ENCODE measurements around the gene PLA2G12B. TPM values are rescaled to one million over a fixed set of nuclear protein-coding genes. Genes with fewer than 3 reads are reported as not detected.
"Not testable (repeated sequence)": the region's sequence is repeated elsewhere in the genome, so short reads cannot be mapped to it uniquely, and the experiment has no call there.

The PLA2G12B gene
- total RNA-seq, 1 donor from 2014 or later: not detected

- H3K27me3 ChIP-seq (ENCODE audit: insufficient read depth, low read length): no peaks in the 10 kb centered on the region
- no peak for FAIRE-seq
- Mint-ChIP-seq H3K9me3 (ENCODE audit: unreplicated experiment) (peaks cover 8% of the 10 kb centered on the region), H3K27ac (ENCODE audit: unreplicated experiment) (no peak overlapping the region), H3K4me3 (ENCODE audit: unreplicated experiment) (no peak overlapping the region), H3K36me3 (ENCODE audit: low read depth, unreplicated experiment) (peaks cover 11% of the 10 kb centered on the region), H3K27me3 (ENCODE audit: low read depth, unreplicated experiment) (peaks cover 5% of the 10 kb centered on the region), H3K4me1 (ENCODE audit: low read depth, unreplicated experiment) (no peaks in the 10 kb centered on the region)
- no peak overlapping the region for H3K4me2 ChIP-seq (ENCODE audit: low read length)
- TF ChIP-seq CTCF (IDR thresholded peaks at IDR 0.05; ENCODE audit: insufficient read depth, low read depth, low read length): no peak
- no peak for TF ChIP-seq EZH2 (IDR thresholded peaks at IDR 0.05; ENCODE audit: insufficient read depth, low read length)
- H3K9me3 ChIP-seq (ENCODE audit: insufficient read depth, low read depth, low read length): no peaks in the 10 kb centered on the region
- no peaks in the 10 kb centered on the region for H3K4me1 ChIP-seq (ENCODE audit: insufficient read depth, low read length)
- H3K79me2 ChIP-seq (ENCODE audit: insufficient read depth, low read length): no peaks in the 10 kb centered on the region
- H3K36me3 ChIP-seq (ENCODE audit: insufficient read depth, low read length): no peaks in the 10 kb centered on the region
- H3K27ac ChIP-seq (ENCODE audit: low read depth, low read length): no peak overlapping the region
- no peak overlapping the region for H3K4me3 ChIP-seq (ENCODE audit: insufficient read depth, low read depth, low read length)
- H4K20me1 ChIP-seq (ENCODE audit: insufficient read depth, low read length): no peaks in the 10 kb centered on the region
- H3K9ac ChIP-seq (ENCODE audit: low read length): no peak overlapping the region
- H2AFZ ChIP-seq (ENCODE audit: low read depth, low read length): no peak overlapping the region
- DNase-seq (ENCODE audit: low read depth): no peak
These were observed 27.1 kb downstream of the PLA2G12B start for GRCh38 chr10:72927485-72927884.

GRCh38 chr10:72925951-72926465 lies 28.6 kb downstream of the PLA2G12B start:
- TF ChIP-seq EZH2 (IDR thresholded peaks at IDR 0.05; ENCODE audit: insufficient read depth, low read length) (no peak), CTCF (IDR thresholded peaks at IDR 0.05; ENCODE audit: insufficient read depth, low read depth, low read length) (no peak)
- Mint-ChIP-seq H3K4me3 (ENCODE audit: unreplicated experiment) (no peak overlapping the region), H3K9me3 (ENCODE audit: unreplicated experiment) (peaks cover 18% of the 10 kb centered on the region), H3K27me3 (ENCODE audit: low read depth, unreplicated experiment) (peaks cover 5% of the 10 kb centered on the region), H3K36me3 (ENCODE audit: low read depth, unreplicated experiment) (peaks cover 16% of the 10 kb centered on the region), H3K4me1 (ENCODE audit: low read depth, unreplicated experiment) (no peaks in the 10 kb centered on the region), H3K27ac (ENCODE audit: unreplicated experiment) (no peak overlapping the region)
- H3K4me3 ChIP-seq (ENCODE audit: insufficient read depth, low read depth, low read length): no peak overlapping the region
- no peak overlapping the region for H2AFZ ChIP-seq (ENCODE audit: low read depth, low read length)
- no peak overlapping the region for H3K9ac ChIP-seq (ENCODE audit: low read length)
- no peak overlapping the region for H3K27ac ChIP-seq (ENCODE audit: low read depth, low read length)
- peaks cover 3% of the 10 kb centered on the region for H3K9me3 ChIP-seq (ENCODE audit: insufficient read depth, low read depth, low read length)
- H4K20me1 ChIP-seq (ENCODE audit: insufficient read depth, low read length): no peaks in the 10 kb centered on the region
- no peak for DNase-seq (ENCODE audit: low read depth)
- H3K4me1 ChIP-seq (ENCODE audit: insufficient read depth, low read length): no peaks in the 10 kb centered on the region
- no peak overlapping the region for H3K4me2 ChIP-seq (ENCODE audit: low read length)
- no peaks in the 10 kb centered on the region for H3K27me3 ChIP-seq (ENCODE audit: insufficient read depth, low read length)
- FAIRE-seq: no peak
- H3K79me2 ChIP-seq (ENCODE audit: insufficient read depth, low read length): no peaks in the 10 kb centered on the region
- no peaks in the 10 kb centered on the region for H3K36me3 ChIP-seq (ENCODE audit: insufficient read depth, low read length)

GRCh38 chr10:72924351-72924750 lies 30.3 kb downstream of the PLA2G12B start:
- H3K9me3 Mint-ChIP-seq (ENCODE audit: unreplicated experiment): peaks cover 30% of the 10 kb centered on the region
- peaks cover 5% of the 10 kb centered on the region for H3K27me3 Mint-ChIP-seq (ENCODE audit: low read depth, unreplicated experiment)
- Histone ChIP-seq H4K20me1 (ENCODE audit: insufficient read depth, low read length) (no peaks in the 10 kb centered on the region), H3K79me2 (ENCODE audit: insufficient read depth, low read length) (no peaks in the 10 kb centered on the region), H3K27ac (ENCODE audit: low read depth, low read length) (no peak overlapping the region), H2AFZ (ENCODE audit: low read depth, low read length) (no peak overlapping the region), H3K36me3 (ENCODE audit: insufficient read depth, low read length) (no peaks in the 10 kb centered on the region), H3K9ac (ENCODE audit: low read length) (no peak overlapping the region), H3K4me1 (ENCODE audit: insufficient read depth, low read length) (no peaks in the 10 kb centered on the region), H3K27me3 (ENCODE audit: insufficient read depth, low read length) (no peaks in the 10 kb centered on the region), H3K4me3 (ENCODE audit: insufficient read depth, low read depth, low read length) (no peak overlapping the region), H3K4me2 (ENCODE audit: low read length) (no peak overlapping the region), H3K9me3 (ENCODE audit: insufficient read depth, low read depth, low read length) (peaks cover 3% of the 10 kb centered on the region)
- TF ChIP-seq CTCF (IDR thresholded peaks at IDR 0.05; ENCODE audit: insufficient read depth, low read depth, low read length): no peak
- H3K36me3 Mint-ChIP-seq (ENCODE audit: low read depth, unreplicated experiment): peaks cover 16% of the 10 kb centered on the region
- no peaks in the 10 kb centered on the region for H3K4me1 Mint-ChIP-seq (ENCODE audit: low read depth, unreplicated experiment)
- no peak overlapping the region for H3K27ac Mint-ChIP-seq (ENCODE audit: unreplicated experiment)
- no peak for FAIRE-seq
- DNase-seq (ENCODE audit: low read depth): no peak
- no peak overlapping the region for H3K4me3 Mint-ChIP-seq (ENCODE audit: unreplicated experiment)

- not testable (repeated sequence) for H3K27me3 ChIP-seq (ENCODE audit: insufficient read depth, low read length); H4K20me1 ChIP-seq (ENCODE audit: insufficient read depth, low read length); H3K4me2 ChIP-seq (ENCODE audit: low read length); H3K36me3 ChIP-seq (ENCODE audit: insufficient read depth, low read length); DNase-seq (ENCODE audit: low read depth); H3K79me2 ChIP-seq (ENCODE audit: insufficient read depth, low read length); H3K9me3 ChIP-seq (ENCODE audit: insufficient read depth, low read depth, low read length); H3K27ac ChIP-seq (ENCODE audit: low read depth, low read length); H3K4me1 ChIP-seq (ENCODE audit: insufficient read depth, low read length); H2AFZ ChIP-seq (ENCODE audit: low read depth, low read length); H3K27me3 Mint-ChIP-seq (ENCODE audit: low read depth, unreplicated experiment); H3K4me3 Mint-ChIP-seq (ENCODE audit: unreplicated experiment); H3K4me1 Mint-ChIP-seq (ENCODE audit: low read depth, unreplicated experiment); H3K27ac Mint-ChIP-seq (ENCODE audit: unreplicated experiment); H3K4me3 ChIP-seq (ENCODE audit: insufficient read depth, low read depth, low read length); FAIRE-seq; H3K9ac ChIP-seq (ENCODE audit: low read length)
- Mint-ChIP-seq H3K9me3 (ENCODE audit: unreplicated experiment) (peaks cover 36% of the 10 kb centered on the region), H3K36me3 (ENCODE audit: low read depth, unreplicated experiment) (peaks cover 18% of the 10 kb centered on the region)
These were observed 33.4 kb downstream of the PLA2G12B start for GRCh38 chr10:72921147-72921683.

Measured in astrocyte (in vitro differentiated cells and primary cell).